ENCODE results near the gene SNRPD3.

The SNRPD3 gene

DNA sequence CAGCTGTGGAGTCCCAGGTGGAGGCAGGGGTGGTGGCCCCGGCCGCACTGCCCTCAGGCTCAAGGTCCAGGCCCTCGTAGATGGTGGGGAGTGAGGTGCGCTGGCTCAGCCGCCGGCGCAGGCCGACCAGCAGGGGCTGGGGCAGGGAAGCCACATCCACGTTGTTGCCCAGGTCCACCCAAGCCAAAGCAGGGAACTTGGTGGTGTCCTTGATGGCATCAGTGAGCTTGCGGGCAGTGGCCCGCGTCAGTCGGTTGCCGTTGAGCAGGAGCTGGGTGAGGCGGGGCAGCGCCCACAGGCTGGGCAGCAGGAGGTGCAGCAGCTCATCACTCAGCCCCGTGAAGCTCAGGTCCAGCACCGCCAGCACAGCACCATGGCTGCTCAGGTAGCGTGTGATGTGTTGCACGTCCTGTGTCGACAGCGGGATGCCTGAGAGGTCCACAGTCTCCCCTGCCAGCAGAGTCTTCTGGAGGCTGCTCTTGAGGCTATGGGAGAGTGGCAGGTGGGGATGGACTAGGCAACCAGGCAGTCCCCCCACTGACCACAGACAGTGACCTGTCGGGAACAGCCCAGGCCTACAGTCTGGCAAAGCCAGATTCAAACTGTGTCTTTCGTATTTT is 30.2 kb downstream of the SNRPD3 start:
- H3K9ac ChIP-seq (ENCODE audit: low read depth, low read length, poor library complexity, severe bottlenecking): no peak overlapping the region
- no peak overlapping the region for H2AFZ ChIP-seq (ENCODE audit: low read length)
- H3K4me2 ChIP-seq (ENCODE audit: low read depth, low read length, poor library complexity, severe bottlenecking): no peak overlapping the region
- H3K27me3 ChIP-seq (ENCODE audit: insufficient read depth, low read length, poor library complexity, severe bottlenecking): no peaks in the 10 kb centered on the region
- no peaks in the 10 kb centered on the region for H4K20me1 ChIP-seq (ENCODE audit: insufficient read depth, low read length, poor library complexity, severe bottlenecking)
- no peaks in the 10 kb centered on the region for H3F3A ChIP-seq (ENCODE audit: low read depth)
- H3K9me2 ChIP-seq (replicated peaks; ENCODE audit: low read depth, low read length): no peaks in the 10 kb centered on the region
- no peaks in the 10 kb centered on the region for H3K9me3 ChIP-seq (ENCODE audit: insufficient read depth, low read depth, low read length)
- H3K79me2 ChIP-seq (ENCODE audit: insufficient read depth, low read length): no peaks in the 10 kb centered on the region
- no peak overlapping the region for H3K4me3 ChIP-seq (ENCODE audit: low read length, poor library complexity, severe bottlenecking)
- no peaks in the 10 kb centered on the region for H3K4me1 ChIP-seq (ENCODE audit: insufficient read depth, low read length, poor library complexity, severe bottlenecking)
- H3K36me3 ChIP-seq (ENCODE audit: insufficient read depth, low read length): no peaks in the 10 kb centered on the region
- TF ChIP-seq EZH2phosphoT487 (IDR thresholded peaks at IDR 0.05; ENCODE audit: borderline replicate concordance): no peak
- no peak for TF ChIP-seq CTCF (conservative IDR thresholded peaks at IDR 0.05; ENCODE audit: low read length)

- no peak for TF ChIP-seq CTCF (conservative IDR thresholded peaks at IDR 0.05; ENCODE audit: low read length)
- no peak for TF ChIP-seq EZH2phosphoT487 (IDR thresholded peaks at IDR 0.05; ENCODE audit: borderline replicate concordance)
- no peaks in the 10 kb centered on the region for H3K36me3 ChIP-seq (ENCODE audit: insufficient read depth, low read length)
- no peaks in the 10 kb centered on the region for H3K79me2 ChIP-seq (ENCODE audit: insufficient read depth, low read length)
- H3K9me3 ChIP-seq (ENCODE audit: insufficient read depth, low read depth, low read length): no peaks in the 10 kb centered on the region
- no peaks in the 10 kb centered on the region for H3K27me3 ChIP-seq (ENCODE audit: insufficient read depth, low read length, poor library complexity, severe bottlenecking)
- H3F3A ChIP-seq (ENCODE audit: low read depth): no peaks in the 10 kb centered on the region
- no peak overlapping the region for H3K9ac ChIP-seq (ENCODE audit: low read depth, low read length, poor library complexity, severe bottlenecking)
- no peak overlapping the region for H2AFZ ChIP-seq (ENCODE audit: low read length)
- no peak overlapping the region for H3K4me2 ChIP-seq (ENCODE audit: low read depth, low read length, poor library complexity, severe bottlenecking)
- no peak overlapping the region for H3K4me3 ChIP-seq (ENCODE audit: low read length, poor library complexity, severe bottlenecking)
- no peaks in the 10 kb centered on the region for H3K4me1 ChIP-seq (ENCODE audit: insufficient read depth, low read length, poor library complexity, severe bottlenecking)
- no peaks in the 10 kb centered on the region for H4K20me1 ChIP-seq (ENCODE audit: insufficient read depth, low read length, poor library complexity, severe bottlenecking)
- H3K9me2 ChIP-seq (replicated peaks; ENCODE audit: low read depth, low read length): no peaks in the 10 kb centered on the region
Observed at GRCh38 chr22:24587251-24587650, 31.5 kb downstream of the SNRPD3 start.

GRCh38 chr22:24587948-24588347 is 32.1 kb downstream of the SNRPD3 start:
- Histone ChIP-seq H3F3A (ENCODE audit: low read depth) (no peaks in the 10 kb centered on the region), H3K4me3 (ENCODE audit: low read length, poor library complexity, severe bottlenecking) (no peak overlapping the region), H3K4me1 (ENCODE audit: insufficient read depth, low read length, poor library complexity, severe bottlenecking) (no peaks in the 10 kb centered on the region), H3K27me3 (ENCODE audit: insufficient read depth, low read length, poor library complexity, severe bottlenecking) (no peaks in the 10 kb centered on the region), H2AFZ (ENCODE audit: low read length) (no peak overlapping the region), H3K9ac (ENCODE audit: low read depth, low read length, poor library complexity, severe bottlenecking) (no peak overlapping the region), H3K9me2 (replicated peaks; ENCODE audit: low read depth, low read length) (no peaks in the 10 kb centered on the region), H3K36me3 (ENCODE audit: insufficient read depth, low read length) (no peaks in the 10 kb centered on the region), H4K20me1 (ENCODE audit: insufficient read depth, low read length, poor library complexity, severe bottlenecking) (no peaks in the 10 kb centered on the region), H3K9me3 (ENCODE audit: insufficient read depth, low read depth, low read length) (no peaks in the 10 kb centered on the region), H3K79me2 (ENCODE audit: insufficient read depth, low read length) (no peaks in the 10 kb centered on the region), H3K4me2 (ENCODE audit: low read depth, low read length, poor library complexity, severe bottlenecking) (no peak overlapping the region)
- TF ChIP-seq CTCF (conservative IDR thresholded peaks at IDR 0.05; ENCODE audit: low read length) (no peak), EZH2phosphoT487 (IDR thresholded peaks at IDR 0.05; ENCODE audit: borderline replicate concordance) (no peak)

Measured in Loucy (cell line).